Ovary (tissue), 3 donors: ENCODE measurements around the gene TMEM44.

ENCODE experiments used
- CTCF ChIP-seq, 3 donors: fragments of 450-650 bp in 2 of 3; fragments of 200-600 bp in 1 of 3; IDR thresholded peaks; one replicate each; pipeline versions ENCODE4 v1.5.1 to v1.8.0; 2016 to 2022; ENCODE audit warnings: antibody characterized with exemption in 3 of 3, mild to moderate bottlenecking in 1 of 3
- EP300 ChIP-seq: sonication (generic); formaldehyde crosslinking; IDR thresholded peaks from one replicate; pipeline ENCODE4 v1.6.1; 2017; ENCODE audit warnings: antibody characterized with exemption
- POLR2A ChIP-seq: fragments of 450-650 bp; IDR thresholded peaks from one replicate; pipeline ENCODE4 v1.6.1; 2017; ENCODE audit warnings: antibody characterized with exemption, mild to moderate bottlenecking, moderate library complexity
- donor health status: DM: no; HTN: no; CAD: no.

GRCh38 chr3:194562986-194563385 lies 70.2 kb downstream of the TMEM44 start:
- TF ChIP-seq CTCF (IDR thresholded peaks at IDR 0.05) (no peak), POLR2A (no peak), EP300 (no peak)
